ENCODE measurements around the gene DNMT1.

The DNMT1 gene

GRCh38 chr19:10233946-10234345, 39.2 kb upstream of the DNMT1 start:
- no peak for TF ChIP-seq CTCF (IDR thresholded peaks at IDR 0.05; ENCODE audit: control extremely low read depth, extremely low read depth, low read depth, missing control alignments)
- ChIA-PET CTCF (interaction anchor here (0.9 to 2.4 kb wide), 4 partner anchors 8 to 182 kb away, joined by 3 to 7 read pairs (median 4); no protein-coding TSS in a partner anchor), POLR2A (no interaction called here)

GRCh38 chr19:10231612-10232228, 37.0 kb upstream of the DNMT1 start:
- no peak for TF ChIP-seq CTCF (IDR thresholded peaks at IDR 0.05; ENCODE audit: control extremely low read depth, extremely low read depth, low read depth, missing control alignments)
- CTCF ChIA-PET = interaction anchor here (0.7 to 1.2 kb wide), 4 partner anchors 18 to 129 kb away, joined by 3 to 5 read pairs (median 3); partner anchors contain the start of genes ANGPTL6 and ICAM5
- DNase-seq (ENCODE audit: extremely low spot score) = no peak
- POLR2A ChIA-PET = no interaction called here

More at GRCh38 chr19:10233946-10234345, 39.2 kb upstream of the DNMT1 start:
- no peak for DNase-seq (ENCODE audit: extremely low spot score)

GRCh38 chr19:10230861-10231611, 36.3 kb upstream of the DNMT1 start, which contains the start of gene S1PR2:
Gene S1PR2 (minus strand): TSS chr19:10231331. CDS start chr19:10224905, 6,426 bp downstream.
- ChIA-PET POLR2A (no interaction called here), CTCF (interaction anchor here (0.7 to 6.5 kb wide), 5 partner anchors 12 to 129 kb away, joined by 3 to 72 read pairs (median 5); partner anchors contain the start of genes ANGPTL6, ICAM5 and MRPL4)
- DNase-seq (ENCODE audit: extremely low spot score) = peak; percentile 88
- TF ChIP-seq CTCF (IDR thresholded peaks at IDR 0.05; ENCODE audit: control extremely low read depth, extremely low read depth, low read depth, missing control alignments) = no peak

- ChIA-PET POLR2A (interaction anchor here (0.6 kb wide), 1 partner anchor 17 kb away, joined by 3 read pairs; no protein-coding TSS in a partner anchor), CTCF (interaction anchor here (2.0 to 6.5 kb wide), 3 partner anchors 12 to 40 kb away, joined by 9 to 72 read pairs (median 21); partner anchors contain the start of genes ICAM1 and MRPL4)
- DNase-seq (ENCODE audit: extremely low spot score) = peak; percentile 57
- no peak for TF ChIP-seq CTCF (IDR thresholded peaks at IDR 0.05; ENCODE audit: control extremely low read depth, extremely low read depth, low read depth, missing control alignments)
Observed at GRCh38 chr19:10230173-10230860, 35.6 kb upstream of the DNMT1 start.

GRCh38 chr19:10228920-10229319, 34.2 kb upstream of the DNMT1 start:
- CTCF ChIA-PET = interaction anchor here (0.9 to 6.5 kb wide), 15 partner anchors 10 to 299 kb away, joined by 3 to 72 read pairs (median 6); partner anchors contain the start of genes ICAM1 and MRPL4
- TF ChIP-seq CTCF (IDR thresholded peaks at IDR 0.05; ENCODE audit: control extremely low read depth, extremely low read depth, low read depth, missing control alignments) = peak; percentile 62
- DNase-seq (ENCODE audit: extremely low spot score) = peak; percentile 62
- POLR2A ChIA-PET = interaction anchor here (0.5 kb wide), 1 partner anchor 14 kb away, joined by 3 read pairs; no protein-coding TSS in a partner anchor

- no peak for DNase-seq (ENCODE audit: extremely low spot score)
- ChIA-PET CTCF (interaction anchor here (0.9 to 6.5 kb wide), 15 partner anchors 10 to 298 kb away, joined by 3 to 72 read pairs (median 6); partner anchors contain the start of genes ICAM1 and MRPL4), POLR2A (interaction anchor here (0.5 kb wide), 1 partner anchor 13 kb away, joined by 3 read pairs; no protein-coding TSS in a partner anchor)
- TF ChIP-seq CTCF (IDR thresholded peaks at IDR 0.05; ENCODE audit: control extremely low read depth, extremely low read depth, low read depth, missing control alignments) = no peak
Observed at GRCh38 chr19:10228393-10228792, 33.6 kb upstream of the DNMT1 start.
